Activated naive CD4-positive, alpha-beta T cell treated with anti-CD3 and anti-CD28 coated beads, Interleukin-2, amount 10 ng/mL, durations not matched to agents 7 days and 5 days (primary cell): ENCODE measurements around the gene LDLRAD3.
"Not testable (repeated sequence)": the region's sequence is repeated elsewhere in the genome, so short reads cannot be mapped to it uniquely, and the experiment has no call there.

Source experiments
- CTCF ChIA-PET: fragments of 350-600 bp; sonication (Branson Sonifier 250); formaldehyde crosslinking; loops from one replicate; lab custom pipeline; 2021; ENCODE audit warnings: antibody characterized with exemption; lab: Charles Lee
- DNase-seq: peaks from one replicate; pipeline ENCODE4 v3.0.0-alpha.2; 2020
- H3K27ac Mint-ChIP-seq: one replicate; pipeline ENCODE4 v1.8.0; 2021; ENCODE audit warnings: mild to moderate bottlenecking, moderate library complexity, mixed read lengths
- H3K27me3 Mint-ChIP-seq: one replicate; pipeline ENCODE4 v1.8.0; 2021; ENCODE audit warnings: mild to moderate bottlenecking, mixed read lengths
- H3K36me3 Mint-ChIP-seq: one replicate; pipeline ENCODE4 v1.8.0; 2021; ENCODE audit warnings: mixed read lengths
- H3K4me1 Mint-ChIP-seq: one replicate; pipeline ENCODE4 v1.8.0; 2021; ENCODE audit warnings: mixed read lengths
- H3K4me3 Mint-ChIP-seq: one replicate; pipeline ENCODE4 v1.8.0; 2021; ENCODE audit warnings: mild to moderate bottlenecking, moderate library complexity, mixed read lengths
- H3K9me3 Mint-ChIP-seq: one replicate; pipeline ENCODE4 v1.8.0; 2021; ENCODE audit warnings: mixed read lengths

Gene LDLRAD3

DNA sequence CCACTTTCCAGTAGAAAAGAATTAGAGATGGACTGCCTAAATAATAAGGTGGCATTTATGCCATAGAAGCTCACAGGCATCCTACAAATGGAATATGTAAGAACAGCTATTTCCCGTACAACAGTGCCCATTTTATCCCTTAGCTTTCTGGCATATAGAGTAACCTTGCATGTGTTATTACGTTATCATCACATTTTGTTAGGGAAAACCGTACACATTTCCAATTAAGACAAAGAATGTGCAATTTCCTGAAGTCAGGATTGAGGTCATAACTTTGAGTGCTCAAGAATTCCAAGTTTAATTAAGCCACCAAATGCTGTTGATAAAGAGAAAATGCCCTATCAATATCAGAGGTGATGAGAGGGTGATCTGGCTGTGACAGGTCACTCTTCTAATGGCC lies 58.9 kb downstream of the LDLRAD3 start:
- peaks cover 16% of the 10 kb centered on the region for H3K27me3 Mint-ChIP-seq
- CTCF ChIA-PET = interaction anchor here (0.5 kb wide), 1 partner anchor 291 kb away, joined by 7 read pairs; no protein-coding TSS in a partner anchor

DNA sequence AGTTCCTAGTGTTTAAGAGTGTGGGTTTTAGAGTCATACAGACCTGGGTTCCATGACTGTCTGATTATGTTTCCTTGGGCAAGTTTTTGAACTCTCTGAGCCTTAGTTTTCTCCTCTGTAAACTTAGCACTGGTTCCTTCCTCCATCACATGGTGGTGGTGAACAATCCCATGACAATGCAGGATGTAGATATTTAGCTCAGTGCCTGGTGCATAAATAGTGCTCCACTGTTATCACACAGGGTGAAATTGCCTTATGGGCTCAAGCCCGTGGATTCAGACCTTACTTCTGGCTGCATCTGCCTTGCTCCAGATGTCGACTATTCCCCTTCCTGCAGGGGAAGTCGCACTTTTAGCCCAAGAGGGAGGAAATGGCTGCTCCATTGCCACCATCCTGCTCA lies 62.7 kb downstream of the LDLRAD3 start:
- Mint-ChIP-seq H3K27me3 (peaks cover 8% of the 10 kb centered on the region), H3K27ac (no peak overlapping the region), H3K4me1 (no peaks in the 10 kb centered on the region), H3K36me3 (no peaks in the 10 kb centered on the region), H3K9me3 (peaks cover 7% of the 10 kb centered on the region), H3K4me3 (no peak overlapping the region)
- DNase-seq = no peak
- CTCF ChIA-PET = no interaction called here

More for the DNA sequence above, 58.9 kb downstream of the LDLRAD3 start:
- H3K4me1 Mint-ChIP-seq = no peaks in the 10 kb centered on the region
- H3K36me3 Mint-ChIP-seq = no peaks in the 10 kb centered on the region
- H3K4me3 Mint-ChIP-seq = no peak overlapping the region
- H3K27ac Mint-ChIP-seq = no peak overlapping the region
- DNase-seq = no peak
- peaks cover 7% of the 10 kb centered on the region for H3K9me3 Mint-ChIP-seq

DNA sequence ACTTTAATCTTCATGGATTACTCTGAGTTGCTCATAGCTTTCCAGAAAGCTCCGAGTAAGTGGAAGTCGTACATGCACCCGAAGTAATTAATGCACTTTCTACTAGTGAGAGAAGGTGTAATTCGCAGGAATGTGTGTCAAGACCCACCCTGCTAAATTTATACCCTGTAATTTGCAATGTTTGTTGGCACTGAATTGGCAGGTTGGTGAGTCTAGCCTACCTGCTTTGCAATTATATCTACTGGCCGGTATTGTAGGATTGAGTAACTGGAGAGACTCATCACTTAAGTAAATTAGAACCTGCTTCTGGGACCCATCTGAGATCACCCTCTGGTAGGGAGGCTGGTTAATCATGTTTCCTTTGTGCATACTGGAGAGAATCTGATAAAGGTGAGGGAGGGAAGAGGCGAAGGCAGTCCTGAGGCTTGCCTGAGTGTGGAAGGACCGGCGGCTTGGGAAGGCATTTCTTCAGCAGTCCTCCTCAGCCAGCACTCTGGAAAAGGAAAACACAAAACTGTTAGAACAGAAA lies 63.3 kb downstream of the LDLRAD3 start:
- CTCF ChIA-PET = no interaction called here
- Mint-ChIP-seq H3K9me3 (peaks cover 7% of the 10 kb centered on the region), H3K36me3 (no peaks in the 10 kb centered on the region), H3K4me1 (no peaks in the 10 kb centered on the region), H3K27me3 (peaks cover 7% of the 10 kb centered on the region), H3K4me3 (no peak overlapping the region), H3K27ac (no peak overlapping the region)
- no peak for DNase-seq

DNA sequence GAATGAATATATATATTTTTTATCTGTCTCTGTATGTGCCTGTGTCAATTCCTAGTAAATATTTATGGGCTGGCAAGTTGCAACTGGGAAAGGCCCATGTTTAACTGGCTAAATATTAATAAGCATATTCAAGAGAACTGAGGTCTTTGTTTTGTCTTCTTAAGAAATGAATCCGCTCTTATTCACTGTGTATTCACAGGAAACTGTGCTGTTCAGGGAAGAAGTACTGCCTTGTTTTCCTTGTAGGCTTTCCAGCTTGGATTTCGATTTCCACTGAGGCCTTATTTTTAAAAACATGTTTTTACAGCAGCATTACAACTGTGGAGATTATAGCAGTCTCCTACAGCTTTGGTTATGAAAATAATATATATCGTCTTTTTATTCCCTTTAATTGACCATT lies 64.7 kb downstream of the LDLRAD3 start:
- Mint-ChIP-seq H3K4me3 (no peak overlapping the region), H3K27ac (no peak overlapping the region), H3K9me3 (peaks cover 7% of the 10 kb centered on the region), H3K36me3 (no peaks in the 10 kb centered on the region), H3K4me1 (no peaks in the 10 kb centered on the region), H3K27me3 (peaks cover 3% of the 10 kb centered on the region)
- CTCF ChIA-PET = no interaction called here
- no peak for DNase-seq

DNA sequence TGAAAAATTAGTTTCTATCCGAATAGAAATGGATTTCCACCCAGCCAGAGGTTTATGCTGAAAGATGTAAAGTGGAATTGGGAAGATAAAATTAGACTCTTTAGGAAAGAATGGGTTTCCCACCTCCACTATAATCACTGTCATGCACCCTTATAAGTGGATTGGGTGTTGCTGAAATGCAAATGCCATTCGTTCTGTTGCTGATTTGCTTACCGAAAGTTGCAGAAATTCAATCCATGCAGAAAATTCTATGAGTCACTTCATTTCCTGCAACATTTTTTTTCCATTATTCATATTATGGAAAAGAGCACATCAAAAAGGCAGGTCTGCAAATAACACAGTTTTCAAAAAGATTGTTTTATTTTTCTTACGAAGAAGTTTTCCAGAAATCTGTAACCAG lies 65.6 kb downstream of the LDLRAD3 start:
- Mint-ChIP-seq H3K27me3 (peaks cover 7% of the 10 kb centered on the region), H3K9me3 (peaks cover 7% of the 10 kb centered on the region), H3K4me1 (no peaks in the 10 kb centered on the region), H3K4me3 (no peak overlapping the region), H3K36me3 (no peaks in the 10 kb centered on the region), H3K27ac (no peak overlapping the region)
- CTCF ChIA-PET = no interaction called here
- no peak for DNase-seq

DNA sequence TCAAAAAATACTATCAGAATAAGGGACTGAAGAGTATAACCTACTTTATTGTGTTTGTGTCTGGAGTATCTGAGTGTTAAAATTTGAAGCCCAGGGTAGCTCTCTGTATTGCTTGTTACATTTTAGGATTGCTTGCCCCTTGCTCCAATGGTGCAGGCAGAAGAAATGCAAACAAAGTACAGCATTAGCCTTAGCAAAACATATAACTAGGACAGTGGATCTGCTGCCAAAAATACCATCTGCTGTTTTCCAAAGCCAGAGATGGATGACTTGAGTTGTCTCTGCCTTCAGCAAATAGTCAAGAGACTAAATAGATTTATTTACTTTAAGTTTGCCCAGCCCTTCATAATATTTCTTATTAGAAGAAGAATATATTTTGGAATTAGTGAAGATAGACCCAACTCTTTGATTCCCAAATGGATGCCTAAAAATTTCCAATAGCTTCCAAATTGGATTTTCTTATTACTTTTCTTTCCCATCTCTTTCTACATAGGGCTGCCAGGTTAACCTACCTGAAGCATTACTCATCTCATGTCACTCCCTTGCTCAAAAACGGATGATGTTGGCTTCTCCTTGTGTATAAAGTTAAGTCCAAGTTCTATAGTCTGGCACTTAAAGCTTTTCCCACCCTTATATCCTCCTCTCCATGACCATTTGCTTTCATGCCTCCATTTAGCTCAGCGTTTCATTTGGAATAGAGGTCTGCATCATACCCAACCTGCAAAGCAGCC lies 66.3 kb downstream of the LDLRAD3 start:
- Mint-ChIP-seq H3K4me3 (no peak overlapping the region), H3K27ac (no peak overlapping the region), H3K36me3 (no peaks in the 10 kb centered on the region), H3K4me1 (no peaks in the 10 kb centered on the region), H3K27me3 (peaks cover 8% of the 10 kb centered on the region), H3K9me3 (peaks cover 4% of the 10 kb centered on the region)
- no peak for DNase-seq
- CTCF ChIA-PET = no interaction called here

DNA sequence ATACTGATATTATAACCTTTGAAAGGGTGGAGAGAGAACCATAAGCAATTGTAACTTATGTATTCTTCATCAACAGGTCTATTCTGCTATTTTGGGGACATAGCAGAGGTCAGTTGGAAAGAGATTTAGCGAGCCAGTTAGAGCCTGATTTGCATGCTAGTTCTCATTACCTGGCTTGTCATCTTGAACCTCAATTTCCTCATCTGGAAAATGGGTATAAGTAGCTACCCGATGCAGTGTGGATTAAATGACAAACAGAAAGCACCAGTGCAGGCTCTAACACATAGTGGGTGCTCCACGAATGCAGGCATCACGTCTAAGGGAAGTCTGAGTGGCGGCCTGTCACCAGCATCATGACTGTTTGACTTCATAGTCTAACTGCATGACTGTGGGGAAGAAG lies 67.7 kb downstream of the LDLRAD3 start:
- H3K36me3 Mint-ChIP-seq = no peaks in the 10 kb centered on the region
- no peak overlapping the region for H3K4me3 Mint-ChIP-seq
- no peak for DNase-seq
- no peaks in the 10 kb centered on the region for H3K9me3 Mint-ChIP-seq
- CTCF ChIA-PET = no interaction called here
- H3K27ac Mint-ChIP-seq = no peak overlapping the region
- H3K4me1 Mint-ChIP-seq = no peaks in the 10 kb centered on the region
- peaks cover 13% of the 10 kb centered on the region for H3K27me3 Mint-ChIP-seq

DNA sequence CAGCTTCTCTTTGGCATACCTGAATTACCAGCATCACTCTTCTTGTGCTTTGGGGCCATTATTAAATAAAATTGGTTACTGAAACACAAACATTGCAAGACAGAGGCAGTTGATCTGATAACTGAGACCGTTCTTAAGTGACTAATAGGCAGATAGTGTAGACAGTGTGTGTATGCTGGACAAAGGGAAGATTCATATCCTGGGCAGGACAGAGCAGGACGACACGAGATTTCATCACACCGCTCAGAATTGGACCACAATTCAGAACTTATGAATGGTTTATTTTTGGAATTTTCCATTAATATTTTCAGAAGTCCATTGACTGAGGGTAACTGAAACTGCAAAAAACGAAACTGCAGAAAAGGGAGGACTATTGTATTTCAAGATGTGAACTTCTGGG lies 68.6 kb downstream of the LDLRAD3 start:
- Mint-ChIP-seq H3K27ac (no peak overlapping the region), H3K36me3 (no peaks in the 10 kb centered on the region), H3K9me3 (no peaks in the 10 kb centered on the region), H3K27me3 (peaks cover 13% of the 10 kb centered on the region), H3K4me1 (no peaks in the 10 kb centered on the region), H3K4me3 (no peak overlapping the region)
- CTCF ChIA-PET = no interaction called here
- no peak for DNase-seq

DNA sequence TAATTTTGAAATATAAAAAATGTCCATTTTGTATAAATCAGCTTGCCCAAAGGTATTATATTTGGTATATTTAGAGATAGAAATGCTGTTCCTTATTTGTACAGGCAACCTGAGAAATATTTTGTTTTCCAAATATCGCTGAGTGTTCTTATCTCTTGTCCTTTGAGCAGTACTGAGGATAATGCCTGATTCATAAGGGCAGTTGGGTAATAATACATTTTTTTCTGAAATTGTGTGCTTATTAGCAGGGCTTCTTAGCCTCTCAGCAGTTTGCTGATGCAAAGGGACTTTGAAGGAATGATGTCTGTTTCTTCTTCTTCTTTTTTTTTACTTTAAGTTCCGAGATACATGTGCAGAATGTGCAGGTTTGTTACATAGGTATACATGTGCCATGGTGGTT lies 69.1 kb downstream of the LDLRAD3 start:
- Mint-ChIP-seq H3K36me3 (no peaks in the 10 kb centered on the region), H3K27me3 (peaks cover 13% of the 10 kb centered on the region), H3K27ac (no peak overlapping the region), H3K9me3 (no peaks in the 10 kb centered on the region), H3K4me1 (no peaks in the 10 kb centered on the region), H3K4me3 (no peak overlapping the region)
- CTCF ChIA-PET = no interaction called here
- DNase-seq = no peak

DNA sequence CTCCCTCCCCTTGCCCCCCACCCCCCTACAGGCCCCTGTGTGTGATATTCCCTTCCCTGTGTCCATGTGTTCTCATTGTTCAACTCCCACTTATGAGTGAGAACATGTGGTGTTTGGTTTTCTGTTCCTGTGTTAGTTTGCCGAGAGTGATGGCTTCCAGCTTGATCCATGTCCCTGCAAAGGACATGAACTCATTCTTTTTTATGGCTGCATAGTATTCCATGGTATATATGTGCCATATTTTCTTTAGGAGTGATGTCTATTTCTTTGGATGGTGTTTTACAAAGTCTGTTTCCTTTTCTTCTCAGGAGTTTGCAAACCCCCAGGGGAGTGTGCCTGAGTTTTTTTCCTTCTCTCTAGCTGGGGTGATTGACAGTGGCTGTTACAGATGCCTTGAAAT lies 69.6 kb downstream of the LDLRAD3 start:
- H3K36me3 Mint-ChIP-seq, H3K9me3 Mint-ChIP-seq, H3K4me3 Mint-ChIP-seq, CTCF ChIA-PET, H3K27ac Mint-ChIP-seq, H3K4me1 Mint-ChIP-seq, DNase-seq: not testable (repeated sequence)
- H3K27me3 Mint-ChIP-seq = peaks cover 13% of the 10 kb centered on the region

DNA sequence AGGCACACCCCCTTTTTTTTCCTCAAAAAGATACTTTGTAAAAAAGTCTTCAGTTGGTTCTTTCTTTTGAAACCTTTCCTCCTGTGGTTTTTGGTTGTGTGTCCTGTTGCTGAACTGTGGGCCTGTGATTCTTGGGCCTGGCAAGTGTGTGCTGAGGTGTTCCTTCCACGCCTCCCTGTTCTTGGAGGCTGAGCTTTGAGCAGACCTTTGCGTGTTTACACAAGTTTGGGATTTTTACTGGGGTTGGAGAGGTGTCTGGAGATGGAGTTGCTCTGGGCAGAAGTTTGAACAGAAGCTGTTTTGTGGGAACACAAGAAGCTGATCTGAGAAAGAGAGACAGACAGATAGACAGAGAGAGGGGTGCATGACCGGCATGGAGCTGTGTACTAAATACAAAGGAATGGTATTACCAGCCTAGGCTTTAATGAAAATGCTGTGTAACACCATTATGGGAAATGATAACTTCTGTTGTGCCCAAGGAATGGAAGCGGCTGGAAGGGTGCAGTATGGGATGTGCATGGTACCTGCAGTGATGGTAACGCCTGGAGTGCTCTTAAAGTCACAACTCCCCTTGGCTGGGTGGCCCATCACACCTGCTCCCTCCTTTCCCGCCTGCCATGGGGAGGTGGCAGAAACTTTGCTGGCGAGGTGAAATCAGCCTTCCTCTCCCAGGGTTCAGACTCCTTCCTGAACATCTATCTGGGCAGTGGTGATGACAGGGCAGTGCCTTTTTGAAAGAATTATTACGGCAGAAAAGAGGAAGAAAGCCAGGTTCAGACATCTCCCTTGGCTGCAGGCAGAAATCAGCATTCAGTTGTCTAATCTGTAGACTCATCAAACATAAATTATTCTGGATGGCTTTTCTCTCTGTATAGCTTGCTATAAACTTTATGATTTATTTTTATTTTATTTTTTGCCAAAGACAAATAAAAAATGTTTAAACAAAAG lies 70.4 kb downstream of the LDLRAD3 start:
- Mint-ChIP-seq H3K9me3 (no peaks in the 10 kb centered on the region), H3K27me3 (peaks cover 13% of the 10 kb centered on the region), H3K36me3 (no peaks in the 10 kb centered on the region), H3K27ac (no peak overlapping the region), H3K4me1 (no peaks in the 10 kb centered on the region), H3K4me3 (no peak overlapping the region)
- DNase-seq = no peak
- CTCF ChIA-PET = no interaction called here

DNA sequence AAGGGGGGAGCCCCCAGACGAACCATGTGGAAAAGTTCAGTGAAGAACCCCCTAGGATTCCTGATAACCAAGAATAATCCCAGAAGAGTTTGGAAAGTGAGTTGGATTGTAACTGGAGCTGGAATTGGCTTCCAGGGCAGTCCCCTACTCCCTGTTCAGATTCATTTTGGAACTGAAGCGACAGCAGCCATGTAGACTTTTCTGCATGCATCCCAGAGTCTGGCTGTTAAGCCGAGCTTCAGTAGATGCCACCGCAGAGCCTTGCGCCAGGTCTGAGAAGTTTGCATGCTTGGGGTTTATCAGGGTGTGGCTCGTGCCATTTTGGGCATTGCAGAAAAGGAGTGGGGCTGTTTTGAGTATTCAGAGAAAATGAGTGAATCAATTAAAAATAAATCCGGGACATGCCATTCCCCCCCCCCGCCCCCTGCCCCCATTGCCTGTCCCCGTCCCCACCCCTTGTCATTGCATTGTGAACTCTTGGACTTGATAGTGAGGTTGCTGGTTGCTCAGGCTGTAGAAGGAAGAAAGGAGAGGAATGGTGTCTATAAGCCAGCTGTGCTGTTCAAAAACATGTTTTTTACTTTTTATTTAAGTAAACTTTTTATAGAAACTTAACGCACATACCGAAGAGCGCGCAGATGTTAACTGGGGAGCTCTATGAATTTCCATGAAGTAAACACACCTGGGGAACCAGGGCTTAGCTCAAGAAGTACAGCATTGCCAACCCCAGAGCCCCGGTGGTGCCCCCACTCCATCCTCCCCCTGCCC lies 71.2 kb downstream of the LDLRAD3 start:
- Mint-ChIP-seq H3K27me3 (peaks cover 13% of the 10 kb centered on the region), H3K36me3 (no peaks in the 10 kb centered on the region), H3K4me1 (no peaks in the 10 kb centered on the region), H3K4me3 (no peak overlapping the region), H3K9me3 (no peaks in the 10 kb centered on the region), H3K27ac (no peak overlapping the region)
- DNase-seq = no peak
- CTCF ChIA-PET = no interaction called here

DNA sequence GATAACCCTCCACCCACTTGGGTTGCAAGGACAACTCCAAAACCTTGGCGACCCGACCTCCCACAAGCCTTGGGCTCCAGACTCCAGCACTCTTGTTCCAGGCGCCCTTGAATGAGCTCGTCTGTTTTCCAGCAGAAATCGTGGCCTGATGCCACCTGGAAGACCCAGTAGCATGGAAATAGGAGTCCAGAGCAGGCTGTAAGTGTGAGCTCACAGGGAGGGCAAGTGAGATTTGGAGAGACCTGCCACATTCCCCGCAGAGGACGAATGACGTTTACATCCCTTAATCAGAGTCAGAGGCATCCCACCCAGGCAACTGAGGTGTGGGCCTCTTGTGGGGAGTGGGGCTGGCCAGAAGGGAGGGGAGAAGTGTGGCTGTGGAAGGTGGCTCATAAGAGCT lies 71.9 kb downstream of the LDLRAD3 start:
- CTCF ChIA-PET = no interaction called here
- DNase-seq = no peak
- Mint-ChIP-seq H3K4me3 (no peak overlapping the region), H3K27me3 (peaks cover 13% of the 10 kb centered on the region), H3K4me1 (no peaks in the 10 kb centered on the region), H3K9me3 (no peaks in the 10 kb centered on the region), H3K36me3 (no peaks in the 10 kb centered on the region), H3K27ac (no peak overlapping the region)

DNA sequence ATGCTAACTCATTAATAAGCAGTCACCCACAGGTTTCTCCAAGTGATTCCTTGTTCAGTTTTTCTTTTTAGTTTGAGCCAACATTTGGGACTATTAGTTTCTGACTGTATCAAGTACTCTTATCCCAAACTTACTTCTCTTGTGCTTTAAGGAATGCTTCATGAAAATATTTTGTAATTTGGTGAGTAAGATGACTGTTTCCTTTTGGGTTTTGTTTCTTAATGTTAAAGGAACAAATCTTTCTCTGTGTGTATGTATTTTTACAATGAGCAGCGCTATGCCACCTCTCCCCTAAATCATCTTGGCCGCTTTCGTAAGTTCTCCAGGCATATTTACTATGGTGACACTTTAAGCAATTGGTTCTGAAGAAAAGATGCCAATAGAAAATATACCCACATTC lies 72.4 kb downstream of the LDLRAD3 start:
- Mint-ChIP-seq H3K9me3 (no peaks in the 10 kb centered on the region), H3K4me1 (no peaks in the 10 kb centered on the region), H3K27me3 (peaks cover 13% of the 10 kb centered on the region), H3K4me3 (no peak overlapping the region), H3K36me3 (no peaks in the 10 kb centered on the region), H3K27ac (no peak overlapping the region)
- CTCF ChIA-PET = no interaction called here
- DNase-seq = no peak
